Astrocyte (in vitro differentiated cells and primary cell): ENCODE results near the gene NUP214. TPM values are rescaled to one million over a fixed set of nuclear protein-coding genes. Genes with fewer than 3 reads are reported as not detected.

ENCODE experiments used
- DNase-seq: peaks from one replicate; pipeline ENCODE4 v3.0.0-alpha.2; 2010; ENCODE audit warnings: low read depth
- FAIRE-seq: peaks from 2 replicates; lab custom pipeline; 2011; peaks lifted over from hg19 to GRCh38; lab: Jason Lieb, UNC
- H2AFZ ChIP-seq: 2 replicates; pipeline ENCODE4 v1.6.0; 2012; ENCODE audit warnings: low read depth, low read length, inconsistent platforms
- H3K27ac ChIP-seq: 2 replicates; pipeline ENCODE4 v1.5.1; 2011; ENCODE audit warnings: low read depth, low read length, inconsistent platforms
- H3K27me3 ChIP-seq: 2 replicates; pipeline ENCODE4 v1.6.0; 2011; ENCODE audit warnings: low read length, inconsistent platforms; ENCODE audit not compliant: insufficient read depth
- H3K36me3 ChIP-seq: 2 replicates; pipeline ENCODE4 v1.5.1; 2011; ENCODE audit warnings: low read length, inconsistent platforms; ENCODE audit not compliant: insufficient read depth
- H3K4me1 ChIP-seq: 2 replicates; pipeline ENCODE4 v1.5.1; 2011; ENCODE audit warnings: low read length, inconsistent platforms; ENCODE audit not compliant: insufficient read depth
- H3K4me2 ChIP-seq: 2 replicates; pipeline ENCODE4 v1.6.0; 2012; ENCODE audit warnings: low read length, inconsistent platforms
- H3K4me3 ChIP-seq: 2 replicates; pipeline ENCODE4 v1.5.1; 2011; ENCODE audit warnings: low read depth, mild to moderate bottlenecking, low read length, inconsistent platforms; ENCODE audit not compliant: insufficient read depth
- H3K79me2 ChIP-seq: 2 replicates; pipeline ENCODE4 v1.6.0; 2012; ENCODE audit warnings: mild to moderate bottlenecking, low read length, inconsistent platforms; ENCODE audit not compliant: insufficient read depth
- H3K9ac ChIP-seq: 2 replicates; pipeline ENCODE4 v1.6.0; 2012; ENCODE audit warnings: mild to moderate bottlenecking, low read length, inconsistent platforms
- H3K9me3 ChIP-seq: 2 replicates; pipeline ENCODE4 v1.5.1; 2012; ENCODE audit warnings: low read depth, mild to moderate bottlenecking, low read length, inconsistent platforms; ENCODE audit not compliant: insufficient read depth
- H4K20me1 ChIP-seq: 2 replicates; pipeline ENCODE4 v1.6.0; 2012; ENCODE audit warnings: low read length, inconsistent platforms; ENCODE audit not compliant: insufficient read depth
- H3K27ac Mint-ChIP-seq: one replicate; pipeline ENCODE4 v1.8.0; 2021; ENCODE audit warnings: mild to moderate bottlenecking, mixed read lengths; ENCODE audit not compliant: unreplicated experiment
- H3K27me3 Mint-ChIP-seq: one replicate; pipeline ENCODE4 v1.8.0; 2021; ENCODE audit warnings: low read depth, mixed read lengths; ENCODE audit not compliant: unreplicated experiment
- H3K36me3 Mint-ChIP-seq: one replicate; pipeline ENCODE4 v1.8.0; 2021; ENCODE audit warnings: low read depth, mixed read lengths; ENCODE audit not compliant: unreplicated experiment
- H3K4me1 Mint-ChIP-seq: one replicate; pipeline ENCODE4 v1.8.0; 2021; ENCODE audit warnings: low read depth, mixed read lengths; ENCODE audit not compliant: unreplicated experiment
- H3K4me3 Mint-ChIP-seq: one replicate; pipeline ENCODE4 v1.8.0; 2021; ENCODE audit warnings: mild to moderate bottlenecking, moderate library complexity, mixed read lengths; ENCODE audit not compliant: unreplicated experiment
- H3K9me3 Mint-ChIP-seq: one replicate; pipeline ENCODE4 v1.8.0; 2021; ENCODE audit warnings: mild to moderate bottlenecking, mixed read lengths; ENCODE audit not compliant: unreplicated experiment
- CTCF ChIP-seq: IDR thresholded peaks from 2 replicates; pipeline ENCODE4 v1.5.1; 2011; ENCODE audit warnings: low read depth, mild to moderate bottlenecking, inconsistent platforms, low read length, moderate library complexity; ENCODE audit not compliant: insufficient read depth
- EZH2 ChIP-seq: IDR thresholded peaks from 2 replicates; pipeline ENCODE4 v1.6.1; 2012; ENCODE audit warnings: mild to moderate bottlenecking, low read length, inconsistent platforms; ENCODE audit not compliant: insufficient read depth
- total RNA-seq: library from RNA; stranded (reverse); gene quantifications from 2 replicates; pipeline ENCODE4 v1.2.1, GENCODE V29; 2021

The NUP214 gene
- total RNA-seq, 1 donor from 2014 or later: 30.5 TPM

GRCh38 chr9:131090025-131090787 lies 35.2 kb upstream of the NUP214 start:
- Mint-ChIP-seq H3K9me3 (no peaks in the 10 kb centered on the region), H3K27me3 (peaks cover 37% of the 10 kb centered on the region), H3K4me1 (no peaks in the 10 kb centered on the region), H3K4me3 (no peak overlapping the region), H3K27ac (no peak overlapping the region), H3K36me3 (no peaks in the 10 kb centered on the region)
- Histone ChIP-seq H3K4me3 (no peak overlapping the region), H3K9ac (no peak overlapping the region), H3K36me3 (no peaks in the 10 kb centered on the region), H3K4me1 (no peaks in the 10 kb centered on the region), H3K79me2 (no peaks in the 10 kb centered on the region), H3K4me2 (no peak overlapping the region), H4K20me1 (no peaks in the 10 kb centered on the region), H3K27ac (no peak overlapping the region), H3K9me3 (no peaks in the 10 kb centered on the region), H3K27me3 (peaks cover 15% of the 10 kb centered on the region), H2AFZ (no peak overlapping the region)
- DNase-seq (no peak), FAIRE-seq (no peak)
- no peak for TF ChIP-seq CTCF
- TF ChIP-seq EZH2: no peak

- Histone ChIP-seq H3K4me2 (no peak overlapping the region), H3K36me3 (no peaks in the 10 kb centered on the region), H3K4me1 (peaks cover under 1% of the 10 kb centered on the region), H2AFZ (no peak overlapping the region), H4K20me1 (no peaks in the 10 kb centered on the region), H3K9ac (no peak overlapping the region), H3K9me3 (no peaks in the 10 kb centered on the region), H3K27ac (no peak overlapping the region), H3K27me3 (peaks cover 17% of the 10 kb centered on the region), H3K79me2 (no peaks in the 10 kb centered on the region), H3K4me3 (no peak overlapping the region)
- no peak overlapping the region for H3K4me3 Mint-ChIP-seq
- H3K36me3 Mint-ChIP-seq: no peaks in the 10 kb centered on the region
- H3K4me1 Mint-ChIP-seq: no peaks in the 10 kb centered on the region
- no peak for TF ChIP-seq EZH2
- TF ChIP-seq CTCF: no peak
- no peak overlapping the region for H3K27ac Mint-ChIP-seq
- DNase-seq (no peak), FAIRE-seq (no peak)
- no peaks in the 10 kb centered on the region for H3K9me3 Mint-ChIP-seq
- peaks cover 42% of the 10 kb centered on the region for H3K27me3 Mint-ChIP-seq
Observed at GRCh38 chr9:131091352-131091992, 33.9 kb upstream of the NUP214 start.

- no peaks in the 10 kb centered on the region for H3K36me3 Mint-ChIP-seq
- H3K4me3 Mint-ChIP-seq: no peak overlapping the region
- no peaks in the 10 kb centered on the region for H3K9me3 Mint-ChIP-seq
- no peak overlapping the region for H3K27ac Mint-ChIP-seq
- peaks cover 6% of the 10 kb centered on the region for H3K4me1 ChIP-seq
- no peak overlapping the region for H2AFZ ChIP-seq
- H3K9me3 ChIP-seq: no peaks in the 10 kb centered on the region
- TF ChIP-seq CTCF (no peak), EZH2 (no peak)
- H3K4me2 ChIP-seq: no peak overlapping the region
- H3K27ac ChIP-seq: no peak overlapping the region
- no peak overlapping the region for H3K4me3 ChIP-seq
- H3K36me3 ChIP-seq: no peaks in the 10 kb centered on the region
- no peak for FAIRE-seq
- H4K20me1 ChIP-seq: no peaks in the 10 kb centered on the region
- no peaks in the 10 kb centered on the region for H3K4me1 Mint-ChIP-seq
- H3K27me3 Mint-ChIP-seq: peaks cover 41% of the 10 kb centered on the region
- H3K9ac ChIP-seq: no peak overlapping the region
- H3K79me2 ChIP-seq: no peaks in the 10 kb centered on the region
- no peak for DNase-seq
- H3K27me3 ChIP-seq: peaks cover 17% of the 10 kb centered on the region
Observed at GRCh38 chr9:131092030-131092429, 33.4 kb upstream of the NUP214 start.
